NCI-H2029 (cell line): Measurements from ENCODE around the gene SPINT1.

Source experiments
- DNase-seq: peaks from one replicate; lab custom pipeline; 2025; lab: John Stamatoyannopoulos, UW

The SPINT1 gene

GRCh38 chr15:40828447-40829036, 15.3 kb upstream of the SPINT1 start, which contains the start of gene PPP1R14D:
Gene PPP1R14D, minus strand, starts transcription at chr15:40828708. Its CDS starts 67 bp downstream, at chr15:40828641.
- DNase-seq, result no peak

- DNase-seq, result no peak
Measured at GRCh38 chr15:40829115-40829514, 14.7 kb upstream of the SPINT1 start.

- DNase-seq, result peak; percentile 85
Measured at GRCh38 chr15:40830884-40831283, 13.0 kb upstream of the SPINT1 start.

GRCh38 chr15:40831861-40832260, 12.0 kb upstream of the SPINT1 start:
- no peak for DNase-seq

- DNase-seq, result no peak
Measured at GRCh38 chr15:40832903-40833302, 10.9 kb upstream of the SPINT1 start.

GRCh38 chr15:40836020-40836419, 7.8 kb upstream of the SPINT1 start:
- DNase-seq, result no peak

GRCh38 chr15:40838756-40839155, 5.1 kb upstream of the SPINT1 start:
- DNase-seq, result no peak

- no peak for DNase-seq
Measured at GRCh38 chr15:40841741-40842140, 2.1 kb upstream of the SPINT1 start.

GRCh38 chr15:40843261-40843884, 475 bp upstream of the SPINT1 start:
- no peak for DNase-seq

GRCh38 chr15:40844696-40845030, 815 bp downstream of the SPINT1 start:
- DNase-seq, result no peak

GRCh38 chr15:40845036-40845435, 1.2 kb downstream of the SPINT1 start:
- no peak for DNase-seq

GRCh38 chr15:40845511-40846284, 1.9 kb downstream of the SPINT1 start:
- peak; percentile 80 for DNase-seq

GRCh38 chr15:40846841-40847222, 3.0 kb downstream of the SPINT1 start:
- DNase-seq, result no peak

- peak; percentile 76 for DNase-seq
Measured at GRCh38 chr15:40847223-40847961, 3.5 kb downstream of the SPINT1 start.

- no peak for DNase-seq
Measured at GRCh38 chr15:40850576-40851112, 6.8 kb downstream of the SPINT1 start.

- DNase-seq, result no peak
Measured at GRCh38 chr15:40852529-40852928, 8.7 kb downstream of the SPINT1 start.

GRCh38 chr15:40853241-40853890, 9.5 kb downstream of the SPINT1 start:
- no peak for DNase-seq

- no peak for DNase-seq
Measured at GRCh38 chr15:40854161-40854560, 10.3 kb downstream of the SPINT1 start.

- no peak for DNase-seq
Measured at GRCh38 chr15:40855706-40856234, 11.9 kb downstream of the SPINT1 start.

GRCh38 chr15:40856746-40857145, 12.9 kb downstream of the SPINT1 start:
- DNase-seq, result no peak

- DNase-seq, result peak; percentile 59
Measured at GRCh38 chr15:40857601-40858341, 13.9 kb downstream of the SPINT1 start.
